Ovary (tissue), 3 donors: ENCODE results near the gene MBD3L2.
"Not testable (repeated sequence)": the region's sequence is repeated elsewhere in the genome, so short reads cannot be mapped to it uniquely, and the experiment has no call there.

Source experiments
- CTCF ChIP-seq, 3 donors: fragments of 450-650 bp in 2 of 3; fragments of 200-600 bp in 1 of 3; IDR thresholded peaks; one replicate each; pipeline versions ENCODE4 v1.5.1 to v1.8.0; 2016 to 2022; ENCODE audit warnings: antibody characterized with exemption in 3 of 3, mild to moderate bottlenecking in 1 of 3
- POLR2A ChIP-seq: fragments of 450-650 bp; IDR thresholded peaks from one replicate; pipeline ENCODE4 v1.6.1; 2017; ENCODE audit warnings: antibody characterized with exemption, mild to moderate bottlenecking, moderate library complexity
- donor health status: DM: no; HTN: no; CAD: no.

DNA sequence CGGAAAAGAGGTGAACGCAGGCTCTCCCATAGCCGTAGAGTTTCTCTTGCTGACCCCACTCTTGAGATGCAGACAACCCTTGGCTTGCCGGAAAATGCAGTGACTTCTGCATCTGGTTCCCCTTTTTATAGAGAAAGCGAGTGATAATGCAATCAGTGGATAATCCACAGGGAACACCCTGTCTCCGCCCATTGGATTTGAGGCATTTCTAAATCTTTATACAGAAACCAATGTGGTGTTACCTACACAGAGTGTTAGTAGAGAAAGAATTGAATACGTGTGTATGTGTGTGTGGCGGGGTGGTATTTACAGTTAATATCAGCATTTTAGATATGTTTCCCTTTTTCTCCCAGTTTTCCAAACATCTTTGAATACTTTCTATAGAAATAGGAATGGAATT, 9.5 kb downstream of the MBD3L2 start, which contains the start of gene MBD3L3:
- TF ChIP-seq CTCF (IDR thresholded peaks at IDR 0.05); POLR2A: not testable (repeated sequence)
